Measurements from ENCODE around the gene TMEM161B. TPM values are rescaled to one million over a fixed set of nuclear protein-coding genes. Genes with fewer than 3 reads are reported as not detected.
"Not testable (repeated sequence)": the region's sequence is repeated elsewhere in the genome, so short reads cannot be mapped to it uniquely, and the experiment has no call there.

TMEM161B gene
- total RNA-seq, 2 experiments from 2014 or later, result 23.0 to 24.0 TPM

DNA sequence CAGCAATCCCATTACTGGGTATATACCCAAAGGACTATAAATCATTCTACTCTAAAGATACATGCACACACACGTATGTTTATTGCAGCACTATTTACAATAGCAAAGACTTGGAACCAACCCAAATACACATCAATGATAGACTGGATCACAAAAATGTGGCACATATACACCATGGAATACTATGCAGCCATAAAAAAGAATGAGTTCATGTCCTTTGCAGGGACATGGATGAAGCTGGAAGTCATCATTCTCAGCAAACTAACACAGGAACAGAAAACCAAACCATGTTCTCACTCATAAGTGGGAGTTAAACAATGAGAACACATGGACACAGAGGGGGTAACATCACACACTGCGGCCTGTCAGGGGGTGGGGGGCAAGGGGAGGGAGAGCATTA is 4.1 kb downstream of the TMEM161B start:
- peaks cover 45% of the 10 kb centered on the region for H3K4me1 Mint-ChIP-seq
- H3K27me3 Mint-ChIP-seq, H3K4me3 Mint-ChIP-seq, H3K27ac Mint-ChIP-seq, POLR2A ChIA-PET, DNase-seq, H3K9me3 Mint-ChIP-seq: not testable (repeated sequence)
- H3K36me3 Mint-ChIP-seq (ENCODE audit: low read depth), result peaks cover 58% of the 10 kb centered on the region
- CTCF ChIA-PET, result interaction anchor here (0.7 kb wide), 1 partner anchor 9 kb away, joined by 6 read pairs; no protein-coding TSS in a partner anchor

- Mint-ChIP-seq H3K9me3 (peaks cover 4% of the 10 kb centered on the region), H3K36me3 (ENCODE audit: low read depth) (peaks cover 60% of the 10 kb centered on the region), H3K27me3 (no peaks in the 10 kb centered on the region), H3K27ac (no peak overlapping the region), H3K4me3 (no peak overlapping the region), H3K4me1 (peaks cover 43% of the 10 kb centered on the region)
- CTCF ChIA-PET, result no interaction called here
- no peak for DNase-seq
- POLR2A ChIA-PET, result no interaction called here
These were observed 5.3 kb downstream of the TMEM161B start for GRCh38 chr5:88263349-88263748.

GRCh38 chr5:88262116-88262515 is 6.5 kb downstream of the TMEM161B start:
- Mint-ChIP-seq H3K36me3 (ENCODE audit: low read depth) (peaks cover 53% of the 10 kb centered on the region), H3K4me1 (peaks cover 32% of the 10 kb centered on the region), H3K4me3 (no peak overlapping the region), H3K27me3 (no peaks in the 10 kb centered on the region), H3K9me3 (peaks cover 4% of the 10 kb centered on the region), H3K27ac (no peak overlapping the region)
- ChIA-PET CTCF (no interaction called here), POLR2A (no interaction called here)
- DNase-seq, result no peak

GRCh38 chr5:88258636-88259035 is 10.0 kb downstream of the TMEM161B start:
- Mint-ChIP-seq H3K27me3 (no peaks in the 10 kb centered on the region), H3K27ac (no peak overlapping the region), H3K4me1 (peaks cover 8% of the 10 kb centered on the region), H3K4me3 (no peak overlapping the region), H3K9me3 (no peaks in the 10 kb centered on the region), H3K36me3 (ENCODE audit: low read depth) (peaks cover 24% of the 10 kb centered on the region)
- ChIA-PET POLR2A (no interaction called here), CTCF (no interaction called here)
- no peak for DNase-seq

DNA sequence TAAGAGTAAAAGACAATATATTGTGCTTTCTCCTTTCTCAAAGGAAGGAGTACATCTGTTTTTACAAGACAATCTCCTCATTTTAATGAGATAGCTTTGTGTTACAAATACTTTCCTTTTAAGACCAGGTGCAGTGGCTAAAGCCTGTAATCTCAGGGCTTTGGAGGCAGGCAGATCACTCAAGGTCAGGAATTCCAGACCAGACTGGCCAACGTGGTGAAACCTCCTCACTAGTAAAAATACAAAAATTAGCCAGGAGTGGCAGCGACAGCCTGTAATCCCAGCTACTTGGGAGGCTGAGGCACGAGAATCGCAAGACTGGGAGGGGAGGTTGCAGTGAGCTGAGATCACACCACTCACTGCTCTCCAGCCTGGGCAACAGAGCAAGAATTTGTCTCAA is 11.8 kb downstream of the TMEM161B start:
- H3K4me3 Mint-ChIP-seq, result no peak overlapping the region
- ChIA-PET POLR2A (no interaction called here), CTCF (no interaction called here)
- H3K36me3 Mint-ChIP-seq (ENCODE audit: low read depth), result peaks cover 22% of the 10 kb centered on the region
- H3K27ac Mint-ChIP-seq, result no peak overlapping the region
- peaks cover 7% of the 10 kb centered on the region for H3K4me1 Mint-ChIP-seq
- H3K9me3 Mint-ChIP-seq, result no peaks in the 10 kb centered on the region
- no peaks in the 10 kb centered on the region for H3K27me3 Mint-ChIP-seq
- DNase-seq, result no peak

- CTCF ChIA-PET, result interaction anchor here (0.6 kb wide), 1 partner anchor 8 kb away, joined by 6 read pairs; no protein-coding TSS in a partner anchor
- POLR2A ChIA-PET, result no interaction called here
- Mint-ChIP-seq H3K27ac (no peak overlapping the region), H3K4me3 (no peak overlapping the region), H3K27me3 (no peaks in the 10 kb centered on the region), H3K36me3 (ENCODE audit: low read depth) (peaks cover 18% of the 10 kb centered on the region), H3K9me3 (peaks cover 3% of the 10 kb centered on the region), H3K4me1 (peaks cover 9% of the 10 kb centered on the region)
- no peak for DNase-seq
These were observed 12.6 kb downstream of the TMEM161B start for GRCh38 chr5:88256037-88256436.

GRCh38 chr5:88254320-88254719 is 14.3 kb downstream of the TMEM161B start:
- Mint-ChIP-seq H3K36me3 (ENCODE audit: low read depth) (peaks cover 28% of the 10 kb centered on the region), H3K9me3 (peaks cover 6% of the 10 kb centered on the region), H3K27ac (no peak overlapping the region), H3K27me3 (no peaks in the 10 kb centered on the region), H3K4me3 (no peak overlapping the region), H3K4me1 (peaks cover 25% of the 10 kb centered on the region)
- ChIA-PET CTCF (no interaction called here), POLR2A (no interaction called here)
- DNase-seq, result no peak

DNA sequence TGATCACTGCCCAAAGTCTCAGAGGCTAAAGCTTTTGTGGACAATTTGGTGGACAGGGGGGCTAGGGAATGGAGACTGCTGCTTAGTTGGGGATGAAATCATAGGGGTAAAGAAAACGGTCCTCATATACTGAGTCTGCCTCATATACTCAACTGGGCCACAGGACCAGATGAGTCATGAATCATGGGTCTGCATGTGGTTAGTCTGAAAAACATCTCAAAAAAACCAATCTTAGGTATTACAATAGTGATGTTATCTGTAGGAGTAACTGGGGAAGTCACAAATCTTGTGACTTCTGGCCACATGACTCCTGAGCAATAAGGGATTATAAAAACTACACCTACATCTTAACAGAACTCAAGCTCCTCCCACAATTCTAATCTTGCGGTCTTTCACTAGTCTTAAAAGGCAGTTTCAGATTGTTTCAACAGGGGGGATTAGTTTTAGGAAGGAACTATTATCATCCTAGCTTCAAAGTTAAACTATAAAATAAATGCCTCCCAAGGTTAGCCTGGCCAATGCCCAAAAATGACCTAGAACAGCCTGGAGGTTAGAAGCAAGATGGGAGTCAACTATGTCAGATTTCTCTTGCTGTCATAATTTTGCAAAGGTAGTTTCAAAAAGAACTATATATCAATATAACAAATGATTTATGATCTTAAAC is 17.5 kb downstream of the TMEM161B start:
- POLR2A ChIA-PET, result no interaction called here
- H3K4me1 Mint-ChIP-seq, result peaks cover 31% of the 10 kb centered on the region
- H3K36me3 Mint-ChIP-seq (ENCODE audit: low read depth), result peaks cover 28% of the 10 kb centered on the region
- CTCF ChIA-PET, result no interaction called here
- peak overlapping the region; percentile 5 for H3K27ac Mint-ChIP-seq
- H3K4me3 Mint-ChIP-seq, result no peak overlapping the region
- H3K9me3 Mint-ChIP-seq, result peaks cover 6% of the 10 kb centered on the region
- no peak for DNase-seq
- no peaks in the 10 kb centered on the region for H3K27me3 Mint-ChIP-seq

DNA sequence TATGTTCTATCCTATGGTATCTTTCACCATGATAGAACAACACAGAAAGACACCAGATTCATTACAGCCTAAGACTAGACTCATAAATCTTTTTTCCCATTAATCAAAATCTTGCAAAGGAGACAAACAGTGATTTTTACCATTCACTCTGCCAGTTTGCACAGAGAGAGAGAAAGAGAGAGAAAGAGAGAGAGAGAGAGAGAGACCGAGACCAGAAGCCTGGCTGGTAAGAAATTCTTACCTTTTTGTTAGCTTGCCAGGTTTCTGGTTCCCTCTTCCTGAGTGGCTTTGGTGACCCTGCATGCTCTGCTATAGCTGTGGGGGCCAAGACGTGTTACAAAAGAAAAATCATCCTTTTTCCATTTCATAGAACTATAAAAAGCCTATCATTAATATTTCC is 18.6 kb downstream of the TMEM161B start:
- H3K27me3 Mint-ChIP-seq, result no peaks in the 10 kb centered on the region
- ChIA-PET CTCF (no interaction called here), POLR2A (no interaction called here)
- H3K36me3 Mint-ChIP-seq (ENCODE audit: low read depth), result peaks cover 28% of the 10 kb centered on the region
- H3K9me3 Mint-ChIP-seq, result peaks cover 6% of the 10 kb centered on the region
- DNase-seq, result no peak
- H3K4me3 Mint-ChIP-seq, result no peak overlapping the region
- peaks cover 31% of the 10 kb centered on the region for H3K4me1 Mint-ChIP-seq
- no peak overlapping the region for H3K27ac Mint-ChIP-seq

DNA sequence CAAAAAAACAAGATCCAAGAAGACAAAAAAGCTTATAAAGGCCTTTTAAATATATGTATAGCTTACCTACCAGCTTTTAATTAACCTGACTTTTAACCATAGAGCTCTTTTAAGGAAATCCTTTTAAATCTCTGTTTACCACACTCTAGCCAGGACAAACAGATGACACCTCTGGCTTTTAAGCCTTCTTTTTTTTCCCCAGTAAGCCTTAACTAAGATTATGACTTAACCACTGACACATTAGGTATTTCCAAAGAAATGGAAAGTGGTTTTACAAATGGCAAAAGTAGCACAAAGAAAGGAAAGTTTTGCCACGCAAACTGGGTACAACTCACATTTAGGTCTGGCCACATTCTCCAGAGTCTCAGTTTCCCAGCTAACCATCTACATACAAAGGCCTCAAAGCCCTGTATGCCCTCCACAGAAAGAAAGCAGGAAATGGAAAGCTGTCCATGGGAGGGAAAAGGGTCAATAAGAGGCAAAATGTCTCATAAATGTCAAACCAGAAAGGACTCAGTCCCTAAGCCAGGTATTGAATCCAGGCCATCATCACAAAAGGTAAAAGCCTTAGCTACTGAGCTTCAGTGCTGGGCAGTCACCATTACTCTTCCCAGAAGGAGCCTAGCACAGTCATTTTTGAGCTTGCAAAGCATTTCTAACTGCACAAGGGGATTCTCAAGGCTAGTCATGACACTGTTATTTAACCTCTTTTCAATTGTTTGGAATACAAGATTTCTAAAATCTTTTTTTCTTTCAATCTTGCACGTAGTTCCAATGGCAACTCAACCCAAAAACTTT is 19.7 kb downstream of the TMEM161B start:
- H3K9me3 Mint-ChIP-seq, result peaks cover 6% of the 10 kb centered on the region
- H3K4me3 Mint-ChIP-seq, result no peak overlapping the region
- H3K4me1 Mint-ChIP-seq, result peaks cover 27% of the 10 kb centered on the region
- POLR2A ChIA-PET, result no interaction called here
- DNase-seq, result no peak
- no peaks in the 10 kb centered on the region for H3K27me3 Mint-ChIP-seq
- CTCF ChIA-PET, result interaction anchor here (1.5 kb wide), 1 partner anchor 10 kb away, joined by 3 read pairs; no protein-coding TSS in a partner anchor
- peaks cover 30% of the 10 kb centered on the region for H3K36me3 Mint-ChIP-seq (ENCODE audit: low read depth)
- H3K27ac Mint-ChIP-seq, result no peak overlapping the region

DNA sequence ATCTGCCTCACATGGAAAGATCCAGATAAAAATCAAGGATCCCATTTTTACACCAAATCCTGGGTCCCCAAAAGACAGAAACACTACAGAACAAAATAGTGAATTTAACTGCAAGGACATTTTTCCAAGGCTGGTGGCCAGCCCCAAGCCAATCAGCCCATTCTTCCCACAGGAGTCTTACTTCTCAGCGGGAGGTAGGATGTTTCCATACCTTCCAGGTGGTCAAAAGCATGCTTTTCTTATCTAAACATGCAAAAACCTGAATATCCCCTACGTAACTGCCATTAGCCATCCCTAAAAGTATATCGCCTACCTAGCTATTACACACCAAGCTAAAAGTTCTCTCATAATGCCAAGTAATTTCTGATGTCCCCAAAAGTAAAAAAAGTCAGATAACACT is 20.6 kb downstream of the TMEM161B start:
- peaks cover 27% of the 10 kb centered on the region for H3K36me3 Mint-ChIP-seq (ENCODE audit: low read depth)
- H3K4me1 Mint-ChIP-seq, result peaks cover 27% of the 10 kb centered on the region
- CTCF ChIA-PET, result interaction anchor here (1.5 kb wide), 1 partner anchor 9 kb away, joined by 3 read pairs; no protein-coding TSS in a partner anchor
- H3K27me3 Mint-ChIP-seq, result no peaks in the 10 kb centered on the region
- no peak for DNase-seq
- H3K27ac Mint-ChIP-seq, result no peak overlapping the region
- no peak overlapping the region for H3K4me3 Mint-ChIP-seq
- POLR2A ChIA-PET, result no interaction called here
- peaks cover 6% of the 10 kb centered on the region for H3K9me3 Mint-ChIP-seq

DNA sequence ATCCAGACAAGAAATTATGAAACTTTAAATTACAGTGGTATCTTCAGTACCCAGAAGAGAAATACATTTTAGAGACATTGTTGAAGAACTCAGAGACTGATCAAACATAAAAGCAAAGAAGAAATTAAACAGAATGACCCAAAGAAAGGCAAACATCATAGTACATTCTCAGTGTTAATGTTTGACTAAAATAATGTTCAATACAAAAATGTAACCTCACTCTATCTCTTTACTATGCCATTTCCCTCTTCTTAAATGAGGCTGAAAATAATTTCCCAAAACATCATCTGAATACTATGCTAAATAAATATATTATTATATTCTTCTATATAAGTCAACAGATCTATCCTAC is 22.8 kb downstream of the TMEM161B start:
- ChIA-PET POLR2A (no interaction called here), CTCF (no interaction called here)
- H3K4me1 Mint-ChIP-seq, result peaks cover 23% of the 10 kb centered on the region

GRCh38 chr5:88245241-88245892 is 23.3 kb downstream of the TMEM161B start:
- no peaks in the 10 kb centered on the region for H3K9me3 Mint-ChIP-seq
- H3K36me3 Mint-ChIP-seq (ENCODE audit: low read depth), result peaks cover 16% of the 10 kb centered on the region
- no peaks in the 10 kb centered on the region for H3K27me3 Mint-ChIP-seq
- ChIA-PET CTCF (interaction anchor here (0.6 kb wide), 1 partner anchor 46 kb away, joined by 4 read pairs; no protein-coding TSS in a partner anchor), POLR2A (no interaction called here)
- peaks cover 18% of the 10 kb centered on the region for H3K4me1 Mint-ChIP-seq
- no peak overlapping the region for H3K27ac Mint-ChIP-seq
- no peak for DNase-seq
- no peak overlapping the region for H3K4me3 Mint-ChIP-seq

More for the DNA sequence above, 22.8 kb downstream of the TMEM161B start:
- Mint-ChIP-seq H3K4me3 (no peak overlapping the region), H3K27me3 (no peaks in the 10 kb centered on the region), H3K36me3 (ENCODE audit: low read depth) (peaks cover 21% of the 10 kb centered on the region), H3K27ac (no peak overlapping the region), H3K9me3 (peaks cover 2% of the 10 kb centered on the region)
- DNase-seq, result no peak

Measured in activated CD4-positive, alpha-beta T cell treated with anti-CD3 and anti-CD28 coated beads, Interleukin-2, amount 10 ng/mL, durations not matched to agents 7 days and 5 days (primary cell).